ENCODE data around the gene WTIP. TPM values are rescaled to one million over a fixed set of nuclear protein-coding genes. Genes with fewer than 3 reads are reported as not detected.

The WTIP gene
- total RNA-seq, 1 donor from 2014 or later, result 0.86 TPM

DNA sequence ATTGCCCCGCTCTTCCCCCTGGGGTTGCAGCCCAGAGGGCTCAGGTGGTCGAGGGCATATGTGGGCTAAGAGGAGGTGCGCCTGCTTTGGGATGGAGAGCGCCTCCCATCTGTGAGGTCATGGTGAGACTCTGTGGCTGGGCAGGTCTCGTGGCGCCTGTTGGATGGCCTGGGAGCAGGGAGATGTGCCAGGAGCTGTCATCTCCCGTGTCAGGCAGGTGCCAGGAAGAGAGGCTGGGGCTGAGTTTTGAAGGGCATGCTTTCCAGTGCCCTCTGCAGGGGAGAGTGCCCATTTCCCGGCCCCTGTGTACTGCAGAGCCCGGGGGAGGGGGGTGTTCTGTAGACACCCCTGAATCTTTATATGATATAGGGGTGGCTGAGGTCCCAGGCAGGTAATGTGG lies 2.8 kb downstream of the WTIP start:
- peaks cover 43% of the 10 kb centered on the region for H3K27me3 Mint-ChIP-seq (ENCODE audit: insufficient read depth)
- H3K4me3 Mint-ChIP-seq, result no peak overlapping the region
- no peak overlapping the region for H3K27ac Mint-ChIP-seq
- H3K36me3 Mint-ChIP-seq (ENCODE audit: low read depth), result no peaks in the 10 kb centered on the region
- no peaks in the 10 kb centered on the region for H3K9me3 Mint-ChIP-seq
- no peak for DNase-seq (ENCODE audit: low spot score)
- intact Hi-C loops (cut with micrococcal nuclease), result no loop called here
- no peaks in the 10 kb centered on the region for H3K4me1 Mint-ChIP-seq (ENCODE audit: low read depth)

DNA sequence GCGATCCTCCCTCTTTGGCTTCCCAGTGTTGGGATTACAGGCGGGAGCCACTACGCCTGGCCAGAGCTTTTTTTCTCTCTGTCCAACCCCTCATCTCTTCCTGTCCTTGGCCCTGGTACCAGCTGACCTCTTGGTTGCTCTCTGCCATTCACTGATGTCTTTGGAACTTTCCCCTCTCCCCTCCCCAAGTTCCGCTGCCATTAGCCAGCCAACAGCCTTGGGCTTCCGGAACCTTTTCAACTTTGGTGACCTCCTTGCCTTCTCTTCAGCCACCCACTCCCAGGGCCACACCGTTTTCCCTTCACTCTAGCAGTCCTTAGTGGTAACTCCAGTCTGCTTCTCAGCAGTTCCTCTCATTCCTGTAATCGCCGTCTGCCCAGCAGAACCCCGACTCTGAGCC lies 4.3 kb downstream of the WTIP start:
- H3K4me3 Mint-ChIP-seq, result no peak overlapping the region
- intact Hi-C loops (cut with micrococcal nuclease), result no loop called here
- H3K36me3 Mint-ChIP-seq (ENCODE audit: low read depth), result no peaks in the 10 kb centered on the region
- DNase-seq (ENCODE audit: low spot score), result no peak
- no peaks in the 10 kb centered on the region for H3K9me3 Mint-ChIP-seq
- H3K27me3 Mint-ChIP-seq (ENCODE audit: insufficient read depth), result peaks cover 34% of the 10 kb centered on the region
- H3K27ac Mint-ChIP-seq, result no peak overlapping the region
- H3K4me1 Mint-ChIP-seq (ENCODE audit: low read depth), result no peaks in the 10 kb centered on the region

DNA sequence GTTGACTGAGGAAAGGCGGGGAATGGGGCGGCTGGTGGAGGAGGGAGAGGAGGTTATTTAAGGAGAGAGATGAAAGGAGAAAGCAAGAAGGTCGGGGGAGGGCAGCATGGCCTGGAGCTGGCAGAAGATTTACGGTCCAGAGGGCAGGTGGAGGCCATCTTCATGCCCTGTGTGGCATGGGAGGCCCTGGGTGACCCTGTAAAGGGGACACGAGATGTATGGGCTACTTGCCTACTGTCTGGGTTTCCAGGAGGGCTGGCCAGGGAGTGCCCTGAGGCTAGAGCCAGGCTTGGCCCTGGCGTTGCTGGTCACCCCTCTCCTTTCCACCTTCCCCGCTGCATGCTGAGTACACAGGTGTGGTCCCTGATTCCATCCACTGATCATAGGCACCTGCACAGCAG lies 6.1 kb downstream of the WTIP start:
- peaks cover 31% of the 10 kb centered on the region for H3K27me3 Mint-ChIP-seq (ENCODE audit: insufficient read depth)
- H3K4me1 Mint-ChIP-seq (ENCODE audit: low read depth), result no peaks in the 10 kb centered on the region
- no peak overlapping the region for H3K27ac Mint-ChIP-seq
- H3K36me3 Mint-ChIP-seq (ENCODE audit: low read depth), result no peaks in the 10 kb centered on the region
- H3K4me3 Mint-ChIP-seq, result no peak overlapping the region
- H3K9me3 Mint-ChIP-seq, result no peaks in the 10 kb centered on the region
- intact Hi-C loops (cut with micrococcal nuclease), result no loop called here
- DNase-seq (ENCODE audit: low spot score), result no peak

GRCh38 chr19:34489175-34489574 lies 7.6 kb downstream of the WTIP start:
- peaks cover 16% of the 10 kb centered on the region for H3K27me3 Mint-ChIP-seq (ENCODE audit: insufficient read depth)
- no peaks in the 10 kb centered on the region for H3K4me1 Mint-ChIP-seq (ENCODE audit: low read depth)
- H3K36me3 Mint-ChIP-seq (ENCODE audit: low read depth), result no peaks in the 10 kb centered on the region
- H3K9me3 Mint-ChIP-seq, result no peaks in the 10 kb centered on the region
- intact Hi-C loops (cut with micrococcal nuclease), result no loop called here
- H3K27ac Mint-ChIP-seq, result no peak overlapping the region
- H3K4me3 Mint-ChIP-seq, result no peak overlapping the region
- DNase-seq (ENCODE audit: low spot score), result no peak

GRCh38 chr19:34490141-34490766 lies 8.7 kb downstream of the WTIP start:
- H3K27ac Mint-ChIP-seq, result no peak overlapping the region
- intact Hi-C loops (cut with micrococcal nuclease), result no loop called here
- no peak overlapping the region for H3K4me3 Mint-ChIP-seq
- no peaks in the 10 kb centered on the region for H3K36me3 Mint-ChIP-seq (ENCODE audit: low read depth)
- H3K27me3 Mint-ChIP-seq (ENCODE audit: insufficient read depth), result peaks cover 12% of the 10 kb centered on the region
- H3K9me3 Mint-ChIP-seq, result no peaks in the 10 kb centered on the region
- no peaks in the 10 kb centered on the region for H3K4me1 Mint-ChIP-seq (ENCODE audit: low read depth)
- DNase-seq (ENCODE audit: low spot score), result no peak

DNA sequence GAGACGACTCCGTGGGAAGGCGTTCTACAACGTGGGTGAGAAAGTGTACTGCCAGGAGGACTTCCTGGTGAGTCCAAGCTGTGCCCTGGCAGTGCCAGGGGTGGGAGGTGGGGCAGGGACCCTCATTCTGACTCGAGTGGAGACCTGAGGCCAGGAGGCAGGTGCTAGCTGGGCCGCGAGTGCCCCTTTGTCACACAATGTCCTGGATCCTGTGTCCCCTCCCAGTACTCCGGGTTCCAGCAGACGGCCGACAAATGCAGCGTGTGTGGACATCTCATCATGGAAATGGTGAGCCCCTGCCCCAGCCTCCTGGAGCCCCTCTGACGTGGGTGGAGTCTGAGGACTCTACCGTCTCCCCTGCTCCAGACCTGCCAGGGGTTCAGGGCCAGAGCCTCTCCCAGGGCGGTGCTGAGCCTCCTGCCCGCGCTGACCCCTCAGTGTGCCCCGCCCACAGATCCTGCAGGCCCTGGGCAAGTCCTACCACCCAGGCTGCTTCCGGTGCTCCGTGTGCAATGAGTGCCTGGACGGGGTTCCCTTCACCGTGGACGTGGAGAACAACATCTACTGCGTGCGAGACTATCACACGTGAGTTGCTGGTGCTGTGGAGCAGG lies 11.6 kb downstream of the WTIP start:
- Mint-ChIP-seq H3K36me3 (ENCODE audit: low read depth) (no peaks in the 10 kb centered on the region), H3K27me3 (ENCODE audit: insufficient read depth) (peaks cover 2% of the 10 kb centered on the region), H3K4me1 (ENCODE audit: low read depth) (no peaks in the 10 kb centered on the region), H3K4me3 (no peak overlapping the region), H3K27ac (no peak overlapping the region), H3K9me3 (no peaks in the 10 kb centered on the region)
- DNase-seq (ENCODE audit: low spot score), result no peak
- intact Hi-C loops (cut with micrococcal nuclease), result no loop called here

DNA sequence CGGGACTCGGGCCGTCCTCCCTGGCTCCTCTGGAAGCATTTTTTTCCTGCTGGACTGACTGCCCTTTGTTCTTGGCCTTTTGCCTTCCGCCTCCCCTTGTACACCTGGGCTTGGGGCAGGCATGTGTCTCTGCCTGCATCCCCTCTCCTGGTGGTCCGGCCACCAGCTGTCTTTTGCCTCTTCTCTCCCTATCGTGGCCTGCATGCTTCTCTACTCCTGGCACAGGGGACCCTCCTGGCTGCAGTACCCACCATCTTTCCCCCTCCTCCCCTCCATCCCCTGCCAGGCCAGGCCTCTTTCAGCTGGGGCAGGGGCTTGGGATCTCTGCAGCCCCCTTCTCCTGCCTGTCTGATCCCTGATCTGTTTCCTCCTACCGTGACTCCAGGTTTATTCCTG lies 12.1 kb downstream of the WTIP start:
- intact Hi-C loops (cut with micrococcal nuclease), result no loop called here
- H3K4me3 Mint-ChIP-seq, result no peak overlapping the region
- H3K27me3 Mint-ChIP-seq (ENCODE audit: insufficient read depth), result peaks cover 2% of the 10 kb centered on the region
- H3K27ac Mint-ChIP-seq, result no peak overlapping the region
- no peaks in the 10 kb centered on the region for H3K36me3 Mint-ChIP-seq (ENCODE audit: low read depth)
- H3K9me3 Mint-ChIP-seq, result no peaks in the 10 kb centered on the region
- no peak for DNase-seq (ENCODE audit: low spot score)
- H3K4me1 Mint-ChIP-seq (ENCODE audit: low read depth), result no peaks in the 10 kb centered on the region

DNA sequence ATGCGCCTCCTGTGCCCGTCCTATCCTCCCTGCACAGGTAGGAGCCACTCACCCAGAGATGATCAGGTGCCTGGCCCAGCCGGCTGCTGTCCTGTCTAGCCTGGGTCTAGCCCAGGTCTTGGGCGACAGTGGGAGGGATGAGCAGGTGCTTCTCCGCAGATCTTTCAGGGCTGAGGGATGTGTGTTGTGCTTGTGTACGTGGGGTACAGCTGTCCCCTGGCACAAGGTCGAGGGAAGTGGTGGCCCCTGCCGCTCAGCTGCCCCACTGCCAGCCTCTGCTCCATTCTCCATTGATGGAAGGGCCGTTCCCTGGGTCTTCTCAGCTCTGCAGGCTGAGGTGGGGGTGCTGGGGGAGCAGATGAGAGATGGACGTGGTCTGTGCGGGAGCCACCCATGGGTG lies 13.0 kb downstream of the WTIP start:
- no peaks in the 10 kb centered on the region for H3K27me3 Mint-ChIP-seq (ENCODE audit: insufficient read depth)
- no peak overlapping the region for H3K27ac Mint-ChIP-seq
- no peaks in the 10 kb centered on the region for H3K9me3 Mint-ChIP-seq
- no peak overlapping the region for H3K4me3 Mint-ChIP-seq
- no peaks in the 10 kb centered on the region for H3K4me1 Mint-ChIP-seq (ENCODE audit: low read depth)
- no peak for DNase-seq (ENCODE audit: low spot score)
- no peaks in the 10 kb centered on the region for H3K36me3 Mint-ChIP-seq (ENCODE audit: low read depth)
- intact Hi-C loops (cut with micrococcal nuclease), result no loop called here

- no peaks in the 10 kb centered on the region for H3K4me1 Mint-ChIP-seq (ENCODE audit: low read depth)
- intact Hi-C loops (cut with micrococcal nuclease), result no loop called here
- no peak overlapping the region for H3K27ac Mint-ChIP-seq
- H3K27me3 Mint-ChIP-seq (ENCODE audit: insufficient read depth), result peaks cover 2% of the 10 kb centered on the region
- no peaks in the 10 kb centered on the region for H3K9me3 Mint-ChIP-seq
- H3K4me3 Mint-ChIP-seq, result no peak overlapping the region
- no peaks in the 10 kb centered on the region for H3K36me3 Mint-ChIP-seq (ENCODE audit: low read depth)
- no peak for DNase-seq (ENCODE audit: low spot score)
Observed at GRCh38 chr19:34495416-34495815, 13.9 kb downstream of the WTIP start.

- DNase-seq (ENCODE audit: low spot score), result no peak
- no peak overlapping the region for H3K27ac Mint-ChIP-seq
Observed at GRCh38 chr19:34497112-34497805, 15.7 kb downstream of the WTIP start.

GRCh38 chr19:34499155-34499834 lies 17.7 kb downstream of the WTIP start:
- Mint-ChIP-seq H3K9me3 (no peaks in the 10 kb centered on the region), H3K27ac (no peak overlapping the region), H3K4me3 (no peak overlapping the region), H3K36me3 (ENCODE audit: low read depth) (no peaks in the 10 kb centered on the region), H3K27me3 (ENCODE audit: insufficient read depth) (peaks cover 4% of the 10 kb centered on the region), H3K4me1 (ENCODE audit: low read depth) (no peaks in the 10 kb centered on the region)
- intact Hi-C loops (cut with micrococcal nuclease), result no loop called here
- DNase-seq (ENCODE audit: low spot score), result no peak

More at GRCh38 chr19:34497112-34497805, 15.7 kb downstream of the WTIP start:
- H3K9me3 Mint-ChIP-seq, result no peaks in the 10 kb centered on the region
- no peaks in the 10 kb centered on the region for H3K36me3 Mint-ChIP-seq (ENCODE audit: low read depth)
- intact Hi-C loops (cut with micrococcal nuclease), result no loop called here
- peaks cover 2% of the 10 kb centered on the region for H3K27me3 Mint-ChIP-seq (ENCODE audit: insufficient read depth)
- H3K4me1 Mint-ChIP-seq (ENCODE audit: low read depth), result no peaks in the 10 kb centered on the region
- no peak overlapping the region for H3K4me3 Mint-ChIP-seq

- no peaks in the 10 kb centered on the region for H3K4me1 Mint-ChIP-seq (ENCODE audit: low read depth)
- H3K27ac Mint-ChIP-seq, result no peak overlapping the region
- no peaks in the 10 kb centered on the region for H3K9me3 Mint-ChIP-seq
- intact Hi-C loops (cut with micrococcal nuclease), result loop anchor here (1.0 to 10.0 kb wide), 4 partner anchors 26 to 726 kb away; partner anchors contain the start of gene PDCD2L
- DNase-seq (ENCODE audit: low spot score), result no peak
- H3K4me3 Mint-ChIP-seq, result no peak overlapping the region
- H3K36me3 Mint-ChIP-seq (ENCODE audit: low read depth), result no peaks in the 10 kb centered on the region
- H3K27me3 Mint-ChIP-seq (ENCODE audit: insufficient read depth), result peaks cover 4% of the 10 kb centered on the region
Observed at GRCh38 chr19:34500656-34501120, 19.1 kb downstream of the WTIP start.
